Stimulated activated CD8-positive, alpha-beta memory T cell treated with anti-CD3 and anti-CD28 coated beads, Interleukin-4, amount 100 ng/mL, for 24 hours (primary cell): ENCODE results near the gene HSPBP1.
"Not testable (repeated sequence)": the region's sequence is repeated elsewhere in the genome, so short reads cannot be mapped to it uniquely, and the experiment has no call there.

Experiments used
- DNase-seq: peaks from one replicate; pipeline ENCODE4 v3.0.0-alpha.2; 2020; ENCODE audit warnings: low read depth

Gene HSPBP1

GRCh38 chr19:55239004-55239403 lies 40.9 kb downstream of the HSPBP1 start:
- DNase-seq, result no peak

- no peak for DNase-seq
These were observed 41.9 kb downstream of the HSPBP1 start for GRCh38 chr19:55238030-55238429.

- no peak for DNase-seq
These were observed 46.9 kb downstream of the HSPBP1 start for GRCh38 chr19:55232986-55233385.

GRCh38 chr19:55232286-55232602 lies 47.7 kb downstream of the HSPBP1 start:
- DNase-seq, result no peak

GRCh38 chr19:55231391-55232285 lies 48.3 kb downstream of the HSPBP1 start:
- DNase-seq, result no peak

GRCh38 chr19:55230780-55231179 lies 49.1 kb downstream of the HSPBP1 start:
- no peak for DNase-seq

GRCh38 chr19:55230329-55230728 lies 49.6 kb downstream of the HSPBP1 start:
- DNase-seq, result no peak

GRCh38 chr19:55229789-55230182 lies 50.1 kb downstream of the HSPBP1 start:
- no peak for DNase-seq

GRCh38 chr19:55229145-55229788 lies 50.6 kb downstream of the HSPBP1 start:
- no peak for DNase-seq

- no peak for DNase-seq
These were observed 51.4 kb downstream of the HSPBP1 start, which contains the start of gene TMEM86B for GRCh38 chr19:55228403-55229031. Gene TMEM86B, minus strand, starts transcription at chr19:55228763. Its CDS starts 22 bp downstream, at chr19:55228741.

- no peak for DNase-seq
These were observed 51.9 kb downstream of the HSPBP1 start for GRCh38 chr19:55228015-55228391.

- DNase-seq, result no peak
These were observed 52.5 kb downstream of the HSPBP1 start for GRCh38 chr19:55227241-55228014.

GRCh38 chr19:55226788-55227187 lies 53.1 kb downstream of the HSPBP1 start:
- DNase-seq, result no peak

GRCh38 chr19:55226273-55226672 lies 53.6 kb downstream of the HSPBP1 start:
- DNase-seq, result no peak

- DNase-seq, result no peak
These were observed 54.4 kb downstream of the HSPBP1 start for GRCh38 chr19:55225415-55225958.

- not testable (repeated sequence) for DNase-seq
These were observed 55.1 kb downstream of the HSPBP1 start for GRCh38 chr19:55224679-55225414.

- no peak for DNase-seq
These were observed 55.8 kb downstream of the HSPBP1 start for GRCh38 chr19:55224038-55224665.

GRCh38 chr19:55223291-55224037 lies 56.4 kb downstream of the HSPBP1 start:
- DNase-seq, result no peak

GRCh38 chr19:55220525-55220924 lies 59.4 kb downstream of the HSPBP1 start:
- no peak for DNase-seq
